Stimulated activated CD4-positive, alpha-beta T cell treated with anti-CD3 and anti-CD28 coated beads, Interleukin-15, amount 100 ng/mL, for 1 hour (primary cell): Measurements from ENCODE around the gene RABL6.
"Not testable (repeated sequence)": the region's sequence is repeated elsewhere in the genome, so short reads cannot be mapped to it uniquely, and the experiment has no call there.

Source experiments
- DNase-seq, 2 donors: peaks; one replicate each; pipeline ENCODE4 v3.0.0-alpha.2; 2020; ENCODE audit warnings: low read depth in 1 of 2, low spot score in 1 of 2

Gene RABL6

DNA sequence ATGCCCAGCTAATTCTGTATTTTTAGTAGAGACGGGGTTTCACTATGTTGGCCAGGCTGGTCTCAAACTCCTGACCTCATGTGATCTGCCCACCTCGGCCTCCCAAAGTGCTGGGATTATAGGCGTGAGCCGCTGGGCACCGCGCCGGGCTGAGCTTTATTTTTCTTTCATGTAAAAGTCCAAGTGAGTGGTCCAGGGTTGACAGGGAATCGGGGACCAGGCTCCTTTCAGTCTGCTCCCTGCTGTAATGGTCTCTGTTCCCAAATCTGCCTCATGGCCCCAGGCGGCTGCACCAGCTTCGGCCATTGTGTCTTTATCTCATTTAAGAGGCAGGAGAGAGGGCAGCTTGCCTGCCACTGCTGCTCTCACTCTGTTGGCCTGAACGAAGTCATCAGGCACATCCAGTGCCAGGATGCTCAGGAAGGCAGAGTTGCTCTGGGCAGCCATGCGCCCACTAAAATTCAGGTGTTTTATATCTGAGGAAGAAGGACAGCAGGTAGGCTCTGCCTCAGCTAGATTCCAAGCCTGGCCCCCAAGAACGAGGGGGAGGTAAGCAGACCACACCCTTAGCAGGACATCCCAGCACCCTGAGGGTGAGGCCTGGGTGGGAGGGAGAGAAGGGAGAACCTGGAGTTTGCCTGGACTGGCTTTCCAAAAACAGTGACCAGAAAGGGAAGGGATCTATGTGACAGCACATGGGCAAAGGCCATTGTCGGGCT, 13.3 kb upstream of the RABL6 start:
- DNase-seq = no peak

DNA sequence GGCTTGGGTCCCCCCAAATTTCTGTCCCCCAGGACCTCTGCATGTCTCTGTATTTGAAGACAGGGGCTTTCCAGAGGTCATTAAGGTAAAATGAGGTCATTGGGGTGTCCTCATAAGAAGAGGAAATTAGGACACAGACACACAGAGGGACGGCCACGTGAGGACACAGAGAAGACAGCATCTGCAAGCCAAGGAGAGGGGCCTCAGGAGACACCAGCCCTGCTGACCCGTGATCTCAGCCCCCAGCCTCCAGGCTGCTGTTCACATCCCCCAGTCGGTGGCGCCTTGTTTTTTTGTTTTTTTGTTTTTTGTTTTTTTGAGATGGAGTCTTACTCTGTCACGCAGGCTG, 12.8 kb upstream of the RABL6 start:
- no peak for DNase-seq

DNA sequence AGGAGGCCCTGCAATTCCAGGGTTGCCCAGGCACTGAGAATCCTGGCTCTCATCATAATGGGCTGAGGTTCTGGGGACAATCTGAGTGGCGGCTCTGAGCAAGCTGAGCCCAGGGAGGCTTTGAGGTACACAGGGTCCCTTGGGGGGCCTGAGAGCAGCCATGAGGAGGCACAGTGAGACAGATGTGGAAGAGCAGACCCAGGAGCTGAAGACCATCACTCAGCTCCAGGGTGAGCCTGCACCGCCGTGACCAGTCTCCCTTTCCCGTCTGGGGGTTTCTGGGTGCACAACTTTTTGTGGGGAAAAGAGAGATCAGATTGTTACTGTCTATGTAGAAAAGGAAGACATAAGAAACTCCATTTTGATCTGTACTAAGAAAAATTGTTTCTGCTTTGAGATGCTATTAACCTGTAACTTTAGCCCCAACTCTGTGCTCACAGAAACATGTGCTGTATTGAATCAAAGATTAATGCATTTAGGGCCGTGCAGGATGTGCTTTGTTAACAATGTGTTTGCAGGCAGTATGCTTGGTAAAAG, 11.4 kb upstream of the RABL6 start, which contains the start of gene CCDC183:
TSS of gene CCDC183 (plus strand) at position 101 of the 537 bp plus-strand sequence. CDS start at position 161, 60 bp downstream.
- no peak for DNase-seq

DNA sequence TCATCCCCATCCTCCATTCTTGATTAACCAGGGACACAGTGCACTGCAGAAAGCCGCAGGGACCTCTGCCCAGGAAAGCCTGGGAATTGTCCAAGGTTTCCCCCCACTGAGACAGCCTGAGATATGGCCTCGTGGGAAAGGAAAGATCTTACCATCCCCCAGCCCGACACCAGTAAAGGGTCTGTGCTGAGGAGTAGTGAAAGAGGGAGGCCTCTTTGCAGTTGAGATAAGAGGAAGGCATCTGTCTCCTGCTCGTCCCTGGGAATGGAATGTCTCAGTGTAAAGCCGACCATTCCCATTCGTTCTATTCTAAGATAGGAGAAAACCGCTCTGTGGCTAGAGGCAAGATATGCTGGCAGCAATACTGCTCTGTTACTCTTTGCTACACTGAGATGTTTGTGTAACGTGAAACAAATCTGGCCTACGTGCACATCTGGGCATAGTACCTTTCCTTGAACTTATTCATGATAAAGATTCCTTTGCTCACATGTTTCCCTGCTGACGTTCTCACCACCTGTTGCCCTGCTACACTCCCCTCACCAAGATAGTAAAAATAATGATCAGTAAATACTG, 10.9 kb upstream of the RABL6 start:
- DNase-seq = not testable (repeated sequence)

DNA sequence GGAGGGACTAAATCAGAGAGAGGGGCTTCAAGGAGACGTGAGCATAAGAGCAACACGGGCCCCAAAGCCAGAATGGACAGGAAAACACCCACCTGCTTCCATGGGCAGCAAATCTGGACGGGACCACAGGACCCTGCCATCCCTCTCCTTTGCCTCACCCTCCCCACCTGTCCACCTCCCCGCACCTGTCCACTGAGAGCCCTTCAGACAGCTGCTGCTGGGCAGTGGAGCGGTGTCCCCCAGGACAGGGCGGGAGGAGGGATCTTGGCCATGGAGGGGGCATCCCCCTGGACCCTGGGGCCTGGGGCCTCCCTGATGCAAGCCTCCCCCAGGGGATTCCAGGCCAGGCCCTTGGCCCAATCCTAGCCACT, 9.1 kb upstream of the RABL6 start:
- no peak for DNase-seq

DNA sequence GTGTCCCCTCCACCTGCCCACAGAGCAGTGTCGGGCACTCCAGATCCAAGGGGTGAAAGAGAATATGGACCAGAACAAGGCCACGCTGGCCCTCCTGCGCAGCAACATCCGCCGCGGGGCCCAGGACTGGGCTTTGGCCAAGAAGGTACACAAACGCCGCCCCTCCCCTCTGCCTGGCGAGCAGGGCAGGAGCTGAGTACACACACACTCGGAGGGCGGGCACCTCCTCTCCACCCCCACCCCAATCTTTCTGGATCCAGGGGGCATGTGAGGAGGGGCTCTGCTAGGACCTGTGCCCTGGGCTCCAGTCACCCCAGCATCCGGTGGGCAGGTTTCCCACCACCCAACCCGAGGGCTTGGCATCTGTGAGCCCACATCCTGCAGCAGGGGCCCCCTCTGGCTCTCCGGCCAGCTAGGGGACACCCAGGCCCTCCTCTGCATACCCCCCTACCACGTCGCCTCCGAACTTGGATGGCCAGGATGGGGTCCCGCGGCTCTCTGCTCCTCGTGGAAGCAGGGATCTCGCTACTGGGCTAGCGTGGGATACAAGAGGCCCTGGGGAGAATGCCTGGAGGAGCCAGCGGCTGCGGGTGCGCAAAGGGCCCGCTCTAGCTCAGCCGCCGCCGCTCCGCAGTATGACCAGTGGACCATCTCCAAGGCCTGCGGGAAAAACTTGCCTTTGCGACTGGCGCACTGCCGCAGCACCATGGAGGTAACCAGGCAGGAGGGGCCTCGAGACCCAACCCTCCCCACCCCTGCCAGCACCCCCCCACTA, 8.5 kb upstream of the RABL6 start:
- DNase-seq = no peak

DNA sequence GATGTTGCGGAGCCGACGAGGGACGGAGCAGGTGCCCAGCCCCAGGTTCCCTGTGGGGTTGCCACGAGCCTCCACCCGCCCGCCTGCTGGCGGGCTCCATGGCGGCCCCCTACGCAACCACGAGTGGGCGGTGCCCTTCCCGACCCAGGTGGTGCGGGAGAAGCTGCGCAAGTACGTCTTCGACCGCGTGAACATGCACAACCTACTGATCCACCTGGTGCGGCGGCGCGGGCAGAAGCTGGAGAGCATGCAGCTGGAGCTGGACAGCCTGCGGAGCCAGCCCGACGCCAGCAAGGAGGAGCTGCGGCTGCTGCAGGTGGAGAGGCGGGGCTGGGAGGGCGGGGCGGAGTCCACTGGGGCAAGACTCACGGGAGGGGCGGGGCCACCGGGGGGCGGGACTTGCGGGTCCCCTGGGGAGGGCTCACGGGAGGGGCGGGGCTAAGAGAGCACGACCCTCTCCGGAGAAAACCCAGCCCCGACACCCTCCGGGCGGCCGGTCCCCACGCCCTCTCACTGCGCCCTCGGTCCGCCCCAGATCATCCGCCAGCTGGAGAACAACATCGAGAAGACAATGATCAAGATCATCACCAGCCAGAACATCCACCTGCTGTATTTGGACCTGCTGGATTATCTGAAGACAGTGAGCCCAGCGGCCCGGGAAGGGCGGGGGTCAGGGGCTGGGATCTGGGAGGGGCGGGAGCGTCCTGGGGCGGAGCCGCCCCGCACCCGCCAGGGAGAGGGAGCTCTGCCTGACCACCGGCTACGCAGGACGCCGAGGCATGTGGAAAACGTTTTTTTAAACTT, 7.7 kb upstream of the RABL6 start:
- peak; percentile 80 to 85 for DNase-seq

DNA sequence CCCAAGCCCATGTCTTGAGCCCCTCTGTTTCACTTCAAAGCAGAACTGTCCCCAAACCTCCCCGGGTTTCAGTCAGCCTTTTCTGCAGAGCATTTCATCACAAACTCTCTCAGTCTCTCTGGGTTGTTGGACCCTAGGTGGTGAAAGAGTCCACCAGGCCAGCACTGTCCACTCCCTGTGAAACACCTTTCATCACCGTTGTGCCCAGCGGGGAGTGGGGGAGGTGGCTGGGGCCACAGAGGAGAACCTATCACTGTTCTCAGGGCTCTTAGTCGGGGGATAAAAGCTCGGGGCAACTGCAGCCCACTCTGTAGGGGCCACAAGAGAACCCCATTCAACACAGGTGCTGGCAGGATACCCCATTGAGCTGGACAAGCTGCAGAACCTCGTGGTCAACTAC, 5.4 kb upstream of the RABL6 start:
- DNase-seq = no peak

DNA sequence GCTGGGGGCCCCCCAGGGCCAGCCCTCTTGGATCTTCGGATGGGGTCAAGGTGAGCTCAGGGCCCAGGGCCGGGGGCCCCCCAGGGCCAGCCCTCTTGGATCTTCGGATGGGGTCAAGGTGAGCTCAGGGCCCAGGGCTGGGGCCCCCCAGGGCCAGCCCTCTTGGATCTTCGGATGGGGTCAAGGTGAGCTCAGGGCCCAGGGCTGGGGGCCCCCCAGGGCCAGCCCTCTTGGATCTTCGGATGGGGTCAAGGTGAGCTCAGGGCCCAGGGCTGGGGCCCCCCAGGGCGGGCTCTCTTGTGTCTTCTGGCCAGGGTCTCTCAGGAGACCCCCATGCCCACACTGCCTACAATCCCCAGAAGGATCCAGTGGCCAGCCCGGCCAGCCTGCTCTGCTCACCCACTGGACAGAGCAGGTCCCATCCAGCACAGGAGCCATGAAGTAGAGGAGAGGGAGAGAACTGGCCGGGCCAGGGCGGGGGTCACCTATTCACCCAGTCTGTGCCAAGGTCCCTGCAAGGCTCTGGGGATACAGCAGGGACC, 4.7 kb upstream of the RABL6 start:
- DNase-seq = not testable (repeated sequence)

DNA sequence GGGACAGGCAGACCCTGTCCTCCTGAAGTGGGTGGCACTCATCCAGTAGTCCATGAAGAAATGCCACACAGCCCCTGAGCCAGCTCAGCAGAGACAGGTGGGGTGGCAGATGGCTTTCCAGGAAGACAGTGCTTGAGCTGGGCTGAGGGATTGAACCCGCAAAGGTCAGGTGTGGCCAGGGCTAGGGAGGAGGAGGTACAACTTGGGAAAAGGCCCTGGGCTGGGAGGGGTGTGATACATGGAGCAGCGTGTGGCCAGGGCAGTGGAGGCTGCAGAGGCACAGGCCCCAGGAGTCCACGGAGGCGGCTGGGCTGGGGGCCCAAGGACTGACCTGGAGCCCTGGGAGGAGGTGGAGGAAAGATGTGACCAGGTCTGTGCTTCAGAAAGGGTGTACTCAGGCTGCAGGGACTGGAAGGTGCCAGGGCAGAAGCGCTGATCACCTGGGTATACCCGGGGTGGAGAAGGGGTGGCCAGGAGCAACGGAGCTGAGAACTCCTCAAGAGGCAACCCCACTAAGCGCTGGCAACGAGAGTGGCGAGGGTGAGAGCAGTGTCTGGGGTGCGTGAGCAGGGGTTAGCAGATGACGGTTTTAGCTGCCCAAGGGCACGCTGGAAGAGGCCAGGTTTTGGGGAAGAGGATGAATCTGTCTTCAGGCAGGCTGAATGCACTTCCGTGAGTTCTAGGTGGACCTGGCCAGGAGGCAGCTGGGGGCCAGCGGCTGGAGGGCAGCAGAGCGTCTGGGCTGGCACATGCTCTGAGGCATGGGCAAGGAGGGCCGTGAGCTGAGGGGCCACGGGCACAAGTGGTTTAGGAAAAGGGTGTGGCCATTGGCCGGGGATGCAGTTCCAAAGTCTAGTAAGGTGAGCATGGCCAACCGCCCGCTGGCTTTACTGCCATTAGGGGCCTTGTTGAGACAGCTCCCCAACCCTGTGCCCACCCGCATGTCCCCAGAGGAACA, 3.9 kb upstream of the RABL6 start:
- no peak for DNase-seq

DNA sequence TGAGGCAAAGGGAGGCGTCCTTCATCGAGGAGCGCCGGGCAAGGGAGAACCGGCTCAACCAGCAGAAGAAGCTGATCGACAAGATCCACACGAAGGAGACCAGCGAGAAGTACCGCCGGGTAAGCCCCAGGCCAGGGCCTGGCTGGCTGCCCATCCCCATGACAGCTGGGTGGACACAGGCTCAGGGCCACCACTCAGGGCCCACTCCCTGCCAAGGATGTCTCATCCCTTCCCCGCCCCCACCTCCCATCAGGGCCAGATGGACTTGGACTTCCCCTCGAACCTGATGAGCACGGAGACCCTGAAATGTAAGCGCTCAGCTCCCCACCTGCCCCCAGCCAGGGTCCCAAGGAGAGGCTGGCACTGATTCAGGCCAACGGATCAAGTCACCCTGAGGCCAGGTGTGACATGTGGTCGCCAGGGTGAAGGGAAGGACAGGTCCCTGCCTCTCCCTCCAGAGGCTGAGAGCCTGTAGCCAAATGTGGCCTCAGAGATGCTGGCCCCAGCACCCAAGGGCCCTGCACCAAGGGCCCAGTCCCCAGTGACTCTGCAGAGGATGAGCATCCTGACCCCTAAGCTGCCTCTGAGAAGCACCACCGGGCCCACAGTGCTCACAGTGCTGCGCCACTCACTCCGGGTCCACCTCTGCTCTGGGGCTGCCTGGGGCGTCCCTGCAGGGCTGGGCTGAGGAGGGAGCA, 3.1 kb upstream of the RABL6 start:
- no peak for DNase-seq

DNA sequence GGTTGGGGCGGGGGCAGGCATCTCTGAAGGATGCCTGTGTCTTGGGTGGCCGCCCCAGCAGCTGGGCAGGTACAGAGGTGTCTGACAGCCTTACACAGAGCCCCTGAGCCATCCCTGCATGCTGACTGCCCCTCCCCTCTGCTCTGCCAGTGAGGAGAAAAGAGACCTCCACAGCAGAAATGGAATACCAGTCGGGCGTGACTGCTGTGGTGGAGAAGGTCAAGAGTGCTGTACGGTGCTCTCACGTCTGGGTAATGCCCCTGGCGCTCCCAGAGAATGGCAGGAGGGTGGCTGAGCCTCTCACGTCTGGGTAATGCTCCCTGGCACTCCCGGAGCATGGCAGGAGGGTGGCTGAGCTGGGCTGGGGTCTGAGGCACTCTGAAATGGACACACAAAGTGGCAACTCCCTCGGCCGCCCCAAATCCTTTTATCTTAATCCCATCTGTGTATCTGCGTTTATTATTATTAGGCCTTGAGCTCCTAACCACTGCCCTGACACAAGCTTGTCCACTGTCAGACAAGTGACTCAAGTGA, 2.5 kb upstream of the RABL6 start:
- no peak for DNase-seq

DNA sequence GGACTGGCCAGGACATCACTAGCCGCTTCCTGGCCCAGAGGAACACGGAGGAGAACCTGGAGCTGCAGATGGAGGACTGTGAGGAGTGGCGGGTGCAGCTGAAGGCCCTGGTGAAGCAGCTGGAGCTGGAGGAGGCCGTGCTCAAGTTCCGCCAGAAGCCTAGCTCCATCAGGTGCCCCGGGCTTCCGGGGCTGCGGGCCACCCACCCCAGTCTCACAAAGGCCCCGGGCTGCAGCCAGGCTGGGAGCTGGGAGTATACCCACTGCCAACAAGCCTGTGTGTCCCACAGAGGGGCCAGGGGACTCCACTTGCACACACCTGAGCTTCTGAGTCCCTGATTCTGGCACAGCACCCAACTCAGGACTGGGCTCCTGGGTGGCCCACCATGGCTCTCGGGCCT, 1.7 kb upstream of the RABL6 start:
- no peak for DNase-seq

DNA sequence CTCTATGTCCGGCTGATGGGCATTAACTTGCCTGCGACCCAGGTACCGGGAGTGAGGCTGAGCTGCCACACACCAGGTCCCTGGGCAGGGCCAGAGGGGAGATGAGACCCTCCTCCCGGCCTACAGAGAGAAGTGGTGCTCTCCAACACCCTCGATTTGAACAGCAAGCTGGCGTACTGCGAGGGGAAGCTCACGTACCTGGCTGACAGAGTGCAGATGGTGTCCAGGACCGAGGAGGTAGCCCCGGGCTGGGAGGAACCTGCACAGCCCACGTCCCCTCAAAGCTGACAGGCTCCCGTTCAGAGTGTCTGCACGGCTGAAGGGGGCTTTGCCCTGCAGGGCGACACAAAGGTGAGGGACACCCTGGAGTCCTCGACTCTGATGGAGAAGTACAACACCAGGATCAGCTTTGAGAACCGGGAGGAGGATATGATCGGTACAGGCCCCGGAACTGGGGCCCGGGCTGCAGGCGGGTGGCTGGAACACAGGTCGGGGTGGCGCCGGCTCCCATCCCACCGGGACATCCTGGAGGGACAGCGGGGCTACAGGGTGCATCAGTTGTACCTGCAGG, 1.0 kb upstream of the RABL6 start:
- no peak for DNase-seq

DNA sequence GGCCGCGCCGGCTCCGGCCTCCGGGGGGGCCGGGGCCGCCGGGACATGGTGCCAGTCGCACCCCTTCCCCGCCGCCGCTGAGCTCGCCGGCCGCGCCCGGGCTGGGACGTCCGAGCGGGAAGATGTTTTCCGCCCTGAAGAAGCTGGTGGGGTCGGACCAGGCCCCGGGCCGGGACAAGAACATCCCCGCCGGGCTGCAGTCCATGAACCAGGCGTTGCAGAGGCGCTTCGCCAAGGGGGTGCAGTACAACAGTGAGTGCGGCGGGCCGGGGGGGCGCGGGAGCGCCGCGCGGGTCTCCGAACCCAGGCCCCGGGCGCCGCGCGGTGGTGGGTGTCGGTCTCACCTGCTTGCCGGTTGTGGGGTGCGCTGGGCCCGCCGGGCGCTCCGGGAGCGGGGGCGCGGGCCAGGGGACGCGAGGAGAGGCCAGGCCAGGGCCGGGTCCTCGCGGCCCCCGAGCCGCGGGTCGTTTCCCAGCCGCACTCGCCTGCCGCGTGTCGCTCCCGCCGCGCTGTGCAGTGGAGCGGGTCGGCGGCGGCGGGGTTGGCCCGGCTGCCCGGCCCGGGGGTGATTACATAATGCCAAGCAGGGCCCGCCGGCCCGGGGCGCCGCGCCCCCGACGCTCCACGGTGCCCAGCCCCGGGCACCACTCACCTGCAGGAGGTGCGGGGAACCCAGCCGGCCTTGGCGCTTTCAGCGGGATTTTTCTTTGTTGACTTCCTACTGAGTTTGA, 492 bp downstream of the RABL6 start:
- DNase-seq = peak in 1 of 2 donors; percentile 35

DNA sequence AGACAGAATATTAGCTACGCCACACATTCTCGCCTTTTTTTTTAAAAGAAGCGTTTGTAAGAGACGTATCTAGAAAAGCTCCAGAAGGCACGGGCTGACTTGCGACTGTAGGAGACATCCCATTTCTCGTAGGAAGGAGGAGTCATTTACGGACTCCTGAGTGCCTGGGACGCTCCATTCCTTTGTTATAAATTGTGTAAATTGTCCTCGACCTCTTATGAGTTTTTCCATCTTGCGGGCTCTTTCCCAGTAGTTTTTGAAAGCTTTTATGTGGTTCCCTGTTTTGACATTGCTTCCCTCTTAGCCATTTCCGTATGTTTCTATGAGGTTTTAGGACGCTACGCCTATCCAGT, 1.0 kb downstream of the RABL6 start:
- DNase-seq = no peak

DNA sequence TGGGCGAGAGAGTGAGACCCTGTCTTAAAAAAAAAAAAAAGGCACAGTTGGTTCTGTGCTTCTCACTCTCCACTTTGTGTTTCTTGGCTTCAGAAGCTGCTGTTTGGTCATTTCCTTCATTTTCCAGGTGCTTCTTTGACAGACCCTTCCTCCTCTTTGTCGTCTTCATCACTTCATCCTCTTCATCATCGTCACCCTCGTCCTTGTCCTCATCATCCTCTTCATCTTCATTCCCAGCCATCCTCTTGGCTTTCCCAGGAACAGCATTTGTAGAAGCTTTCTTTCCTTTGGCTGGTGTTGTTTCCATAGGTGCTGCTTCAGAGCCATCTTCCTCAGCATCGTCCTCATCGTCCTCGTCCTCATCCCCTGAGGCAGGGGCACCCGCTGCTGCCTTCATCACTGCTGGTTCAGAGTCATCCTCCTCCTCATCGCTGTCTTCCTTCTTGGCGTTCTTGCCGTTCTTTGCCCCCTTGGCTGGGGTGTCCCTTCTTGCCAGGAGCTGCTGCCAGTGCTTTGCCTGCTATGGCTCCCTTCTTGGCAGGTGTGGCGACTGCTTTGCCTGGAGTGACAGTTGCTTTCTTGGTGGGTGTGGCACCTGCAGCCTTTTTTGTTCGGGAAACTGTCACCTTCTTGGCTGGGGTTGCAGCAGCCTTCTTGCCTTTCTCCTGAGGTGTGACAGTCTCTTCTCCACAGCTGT, 7.1 kb downstream of the RABL6 start:
- DNase-seq = no peak

DNA sequence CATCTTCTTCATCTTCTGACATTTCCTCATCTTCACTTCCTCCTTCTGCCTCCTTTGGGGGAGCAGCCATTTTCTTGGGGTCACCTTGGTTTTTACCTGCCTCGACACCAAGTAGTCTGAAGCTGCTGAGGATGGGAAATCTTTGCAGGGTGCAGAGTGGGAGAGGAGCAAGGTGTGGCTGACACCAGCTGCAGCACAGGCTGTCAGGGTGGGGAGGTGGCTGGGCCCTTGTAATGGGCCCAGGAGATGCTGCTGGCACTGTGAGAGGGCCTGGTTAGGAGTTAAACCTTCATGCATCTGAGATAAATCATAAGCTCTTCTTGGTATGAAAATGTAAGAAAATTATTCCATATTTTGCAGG, 7.7 kb downstream of the RABL6 start:
- no peak for DNase-seq
